Non-pigmented ciliary epithelial cell (primary cell): Measurements from ENCODE around the gene ENTHD1.

ENCODE experiments used
- DNase-seq: peaks from one replicate; pipeline ENCODE4 v3.0.0-alpha.2; 2010; ENCODE audit warnings: low read depth

Gene ENTHD1

DNA sequence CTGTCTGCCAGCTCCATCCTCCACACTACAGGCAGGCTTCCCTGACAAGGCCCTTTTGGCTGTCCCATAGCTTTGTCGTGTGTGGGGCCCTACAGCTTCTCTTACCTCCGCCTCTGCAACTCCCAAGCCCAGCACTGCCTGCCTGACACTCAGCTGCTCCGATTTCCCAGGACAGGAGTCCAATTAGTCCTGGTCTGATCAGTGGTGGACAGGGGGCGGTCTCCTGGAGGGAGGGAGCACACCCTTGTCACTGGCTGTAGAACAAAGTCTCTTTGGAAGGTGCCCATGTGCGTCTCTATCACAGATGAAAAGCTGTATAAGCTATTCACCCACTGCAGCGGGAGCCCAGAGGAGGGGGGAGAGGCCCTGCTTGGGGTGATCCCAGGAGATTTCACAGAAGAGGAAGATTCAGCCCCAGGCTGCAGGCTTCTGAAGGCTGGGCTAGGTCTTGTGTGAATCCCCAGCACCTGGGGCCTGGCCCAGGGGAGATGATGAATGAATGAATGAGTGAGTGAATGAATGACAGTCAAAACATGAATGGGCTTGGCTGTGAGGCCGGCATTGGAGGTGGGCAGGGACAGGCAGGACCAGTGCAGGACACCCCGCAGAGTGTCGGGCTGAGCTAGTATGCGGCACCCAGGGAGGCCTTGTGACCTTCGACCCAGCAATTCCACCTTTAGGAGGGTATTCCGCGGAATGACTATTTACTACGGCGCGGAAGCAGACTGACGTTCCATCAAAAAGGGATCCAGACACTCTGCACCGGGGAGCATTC lies 180.6 kb downstream of the ENTHD1 start:
- DNase-seq = no peak

DNA sequence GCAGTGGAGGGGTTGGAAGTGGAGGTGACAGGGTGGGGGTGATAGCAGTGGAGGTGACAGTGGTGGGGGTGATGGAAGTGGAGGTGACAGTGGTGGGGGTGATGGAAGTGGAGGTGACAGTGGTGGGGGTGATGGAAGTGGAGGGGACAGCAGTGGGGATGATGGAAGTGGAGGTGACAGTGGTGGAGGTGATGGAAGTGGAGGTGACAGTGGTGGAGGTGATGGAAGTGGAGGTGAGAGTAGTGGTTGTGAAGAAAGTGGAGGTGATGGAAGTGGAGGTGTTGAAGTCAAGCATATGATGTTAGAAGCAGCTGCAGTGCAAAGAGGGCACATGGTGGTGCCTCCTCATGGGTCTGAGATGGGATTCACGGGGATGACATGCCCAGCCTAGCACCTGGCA lies 181.5 kb downstream of the ENTHD1 start:
- no peak for DNase-seq

DNA sequence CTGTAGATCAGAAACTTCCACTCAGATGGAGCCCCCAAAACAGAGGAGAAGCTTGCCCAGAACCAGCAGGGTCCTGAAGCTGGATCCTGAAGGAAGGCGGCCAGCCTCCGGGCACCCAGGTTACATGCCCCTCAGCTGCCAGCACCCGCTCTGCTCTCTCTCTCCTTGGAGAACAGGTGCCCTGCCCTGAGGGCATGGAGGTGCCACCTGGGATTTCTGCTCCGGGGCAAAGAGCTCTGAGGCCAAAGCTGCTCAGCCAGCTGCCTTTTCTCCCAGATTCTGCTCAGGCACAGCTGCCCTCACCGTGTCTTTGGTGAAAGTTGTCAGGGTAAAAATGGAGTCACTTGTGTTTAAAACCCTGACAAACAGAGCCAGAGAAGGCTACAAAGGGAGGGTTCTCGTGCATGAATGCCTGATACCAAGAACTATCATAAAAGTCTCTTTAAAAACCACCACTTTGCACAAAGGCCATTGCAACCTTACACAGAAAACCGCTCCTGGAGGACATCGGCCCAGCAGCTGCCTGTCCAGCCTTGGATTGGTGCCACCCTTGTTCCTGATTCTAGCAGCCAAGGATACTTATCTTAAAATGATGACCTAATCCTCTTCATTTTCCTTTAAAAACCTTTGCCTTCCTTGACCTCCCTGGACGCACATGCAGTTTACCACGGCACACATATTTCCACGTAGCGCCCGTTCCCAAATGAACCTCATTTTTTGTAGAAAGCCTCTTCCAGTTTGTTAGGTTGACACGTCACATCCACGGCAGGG lies 183.0 kb downstream of the ENTHD1 start:
- DNase-seq = no peak

DNA sequence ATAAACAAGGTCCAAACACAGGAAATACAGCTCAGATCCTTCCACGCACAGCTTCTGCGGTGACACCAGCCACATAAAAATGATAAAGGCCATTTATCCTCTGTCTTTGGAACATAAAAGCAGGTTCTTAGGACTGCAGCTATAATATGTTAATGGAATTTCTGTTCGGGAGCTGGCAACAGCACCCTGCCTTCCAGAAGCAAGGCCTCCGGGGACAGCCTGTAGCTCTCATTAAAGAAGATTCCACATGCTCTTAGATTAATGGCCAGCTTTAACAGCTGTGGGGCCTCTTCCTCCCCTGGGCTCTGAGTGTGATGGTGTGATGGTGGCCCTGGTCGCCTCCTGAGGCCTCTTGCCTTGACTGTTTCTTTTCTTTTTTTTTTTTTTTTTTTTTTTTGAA lies 185.7 kb downstream of the ENTHD1 start:
- no peak for DNase-seq

DNA sequence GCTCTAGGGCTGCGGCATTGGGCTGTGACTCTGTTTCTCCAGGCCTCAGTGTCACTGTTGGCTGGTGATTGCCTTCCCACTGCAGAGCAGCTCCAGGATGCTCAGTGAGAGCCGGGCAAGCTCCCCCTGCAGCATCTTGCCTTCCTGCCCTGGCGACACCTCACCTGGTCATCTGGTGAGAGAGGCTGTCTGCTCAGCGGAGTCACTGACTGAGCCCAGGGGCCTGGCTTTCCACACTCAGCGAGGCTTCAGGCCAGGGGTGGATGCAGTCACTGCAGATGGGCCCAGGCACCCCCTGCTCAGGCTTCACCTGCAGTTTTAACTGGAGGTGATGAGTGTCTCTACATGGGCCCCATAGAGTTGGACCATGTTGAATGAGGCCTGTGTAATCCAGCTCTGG lies 186.2 kb downstream of the ENTHD1 start:
- DNase-seq = no peak

DNA sequence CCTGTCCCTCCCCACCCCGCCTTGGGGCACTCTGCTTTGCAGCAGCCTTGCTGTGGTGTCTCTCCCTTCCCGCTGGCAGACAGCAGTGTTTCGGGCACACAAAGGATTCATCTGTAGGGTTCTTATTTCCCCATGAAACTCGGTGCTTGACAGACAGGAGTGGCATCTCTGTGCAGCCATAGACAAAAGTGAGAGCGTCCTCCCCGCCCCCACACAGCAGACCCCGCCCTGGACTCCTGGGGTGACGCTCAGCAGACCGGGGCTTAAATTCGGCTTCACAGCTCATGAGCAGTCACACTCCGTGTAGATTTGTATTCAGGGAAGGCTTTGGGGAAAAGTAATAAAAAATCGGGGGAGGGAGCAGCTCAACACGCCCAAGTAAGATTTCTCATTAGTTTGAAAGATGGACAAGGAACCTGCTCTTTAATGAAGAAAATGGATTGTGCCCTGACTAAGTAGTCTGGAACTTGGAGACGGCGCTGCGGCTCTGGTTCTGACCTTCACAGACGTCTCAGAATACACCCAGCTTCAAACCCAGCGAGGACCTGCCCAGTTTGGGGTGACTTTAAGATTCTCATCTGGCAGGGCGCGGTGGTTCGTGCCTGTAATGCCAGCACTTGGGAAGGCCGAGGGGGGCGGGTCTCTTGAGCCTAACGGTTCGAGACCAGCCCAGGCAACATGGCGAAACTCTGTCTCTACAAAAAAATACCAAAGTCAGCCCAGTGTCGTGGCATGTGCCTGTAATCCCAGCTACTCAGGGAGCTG lies 187.0 kb downstream of the ENTHD1 start:
- DNase-seq = no peak

DNA sequence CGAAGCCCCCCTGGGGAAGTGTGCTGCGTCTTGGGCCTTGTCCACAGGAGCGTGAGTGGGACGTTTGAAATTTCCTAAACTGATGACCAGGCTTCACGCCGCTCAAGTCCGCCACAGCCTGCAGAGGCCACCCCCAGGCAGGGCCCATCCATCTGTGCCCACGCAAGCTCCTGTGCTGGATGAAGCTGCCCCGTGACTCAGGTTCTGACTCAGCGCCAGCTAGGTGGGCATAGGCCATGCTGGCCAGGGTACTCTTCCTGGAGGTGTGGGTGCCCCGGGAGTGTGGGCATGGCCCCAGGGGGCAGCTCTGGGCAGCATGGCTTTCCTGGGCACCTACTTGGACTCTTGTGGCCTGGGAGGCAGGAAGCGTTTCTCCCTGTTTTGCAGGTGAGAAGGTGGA lies 188.2 kb downstream of the ENTHD1 start:
- DNase-seq = no peak

DNA sequence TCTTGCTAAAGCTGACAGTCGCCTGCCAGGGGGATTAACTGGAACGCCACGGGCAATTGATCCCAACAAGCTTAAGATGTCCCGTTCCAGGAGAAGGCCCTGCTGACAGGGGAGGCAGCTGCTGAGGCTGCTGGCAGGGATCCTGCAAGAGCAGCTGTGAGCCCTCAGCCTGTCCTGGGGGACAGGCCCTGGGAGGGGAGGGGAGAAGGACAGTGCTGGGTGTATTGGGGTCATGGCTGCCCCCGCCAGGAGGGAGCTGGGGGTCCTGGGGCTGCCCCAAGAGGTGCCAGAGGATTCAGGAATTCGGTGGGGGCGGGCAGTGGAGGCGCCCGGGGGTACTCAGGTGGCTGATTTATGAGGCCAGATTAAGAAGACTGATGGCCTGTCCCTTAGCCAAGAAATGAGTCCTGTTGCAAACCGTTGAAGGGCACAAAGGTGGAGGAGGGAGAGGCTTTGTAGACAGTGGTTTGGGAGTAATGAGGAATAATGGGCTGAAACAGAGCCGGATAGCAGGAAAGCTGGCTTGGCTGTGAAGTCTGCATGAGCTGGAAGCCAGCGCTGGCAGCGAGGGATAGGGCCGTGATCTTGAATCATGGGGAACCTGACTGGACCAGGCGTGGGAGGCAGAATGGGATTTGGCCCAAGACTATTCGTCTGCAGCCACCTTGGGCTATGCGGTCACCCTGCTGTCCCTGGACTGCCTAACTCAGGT lies 189.5 kb downstream of the ENTHD1 start:
- DNase-seq = no peak

DNA sequence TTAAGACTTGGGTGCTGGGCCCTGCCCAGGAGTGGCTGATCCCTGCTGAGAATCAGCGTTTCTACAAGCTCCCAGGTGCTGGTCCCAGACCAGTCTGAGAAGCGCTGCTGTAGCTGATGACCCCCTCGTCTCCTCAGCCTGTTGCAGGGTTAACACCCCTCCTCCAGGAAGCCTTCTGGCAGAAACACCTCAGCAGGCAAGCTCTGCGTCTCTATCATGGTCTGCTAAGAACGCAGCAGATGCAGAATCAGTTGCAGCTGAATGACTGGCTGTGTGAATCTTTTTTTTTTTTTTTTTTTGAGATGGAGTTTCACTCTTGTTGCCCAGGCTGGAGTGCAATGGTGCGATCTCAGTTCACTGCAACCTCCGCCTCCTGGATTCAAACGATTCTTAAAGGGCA lies 190.5 kb downstream of the ENTHD1 start:
- DNase-seq = no peak

DNA sequence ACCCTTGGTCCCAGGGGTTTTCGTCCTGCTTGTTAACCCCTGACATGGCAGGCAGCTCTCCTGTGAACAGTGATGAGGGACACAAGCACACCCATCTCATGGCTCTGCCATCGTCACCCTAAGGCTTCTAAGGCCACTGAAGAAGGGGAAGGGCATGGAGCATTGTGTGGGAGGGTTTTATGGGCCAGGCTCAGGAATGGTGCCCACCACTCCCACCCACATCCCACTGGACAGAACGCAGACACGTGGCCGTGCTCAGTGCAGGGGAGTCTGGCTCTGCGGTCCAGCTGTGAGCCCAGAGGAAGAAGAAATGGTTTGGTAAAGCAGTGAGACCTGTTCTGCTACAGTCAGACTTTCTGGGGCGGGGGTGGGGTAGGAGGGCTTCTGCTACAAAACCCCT lies 193.0 kb downstream of the ENTHD1 start:
- no peak for DNase-seq

DNA sequence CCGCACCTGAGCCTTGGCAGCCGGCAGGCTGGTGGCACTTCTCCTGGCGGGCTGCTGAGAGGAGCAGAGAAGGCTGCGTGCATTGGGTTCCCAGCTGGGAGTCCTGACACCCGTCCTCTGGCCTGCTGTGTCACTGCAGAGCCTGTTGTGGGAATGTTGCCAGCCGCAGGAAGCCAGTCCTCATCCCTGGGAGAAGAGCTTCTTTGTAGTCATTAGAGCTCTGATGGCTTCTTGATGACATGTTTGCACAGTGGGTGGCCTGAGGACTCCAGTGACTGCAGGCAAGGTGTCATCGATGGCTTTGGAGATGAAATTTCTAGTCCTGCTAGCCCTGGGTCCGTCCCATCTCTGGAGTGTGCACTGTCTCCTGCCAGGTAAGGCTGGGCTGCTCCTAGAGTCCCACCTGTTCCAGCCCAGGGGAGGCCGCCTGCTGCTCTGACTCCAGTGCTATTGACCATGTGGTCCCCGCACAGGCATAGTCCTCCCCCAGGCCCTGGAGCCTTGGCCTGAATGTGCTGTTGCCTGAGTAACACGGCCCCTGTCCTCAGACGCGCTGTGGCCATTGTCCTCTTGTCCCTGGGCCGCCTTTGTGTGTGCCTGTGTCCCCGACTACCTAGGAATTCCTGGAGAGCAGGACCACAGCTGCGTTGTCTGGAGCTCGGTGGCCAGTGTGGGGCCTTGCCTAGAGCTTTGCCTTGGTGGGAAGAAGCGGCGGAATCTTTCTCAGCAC lies 193.8 kb downstream of the ENTHD1 start:
- DNase-seq = no peak

DNA sequence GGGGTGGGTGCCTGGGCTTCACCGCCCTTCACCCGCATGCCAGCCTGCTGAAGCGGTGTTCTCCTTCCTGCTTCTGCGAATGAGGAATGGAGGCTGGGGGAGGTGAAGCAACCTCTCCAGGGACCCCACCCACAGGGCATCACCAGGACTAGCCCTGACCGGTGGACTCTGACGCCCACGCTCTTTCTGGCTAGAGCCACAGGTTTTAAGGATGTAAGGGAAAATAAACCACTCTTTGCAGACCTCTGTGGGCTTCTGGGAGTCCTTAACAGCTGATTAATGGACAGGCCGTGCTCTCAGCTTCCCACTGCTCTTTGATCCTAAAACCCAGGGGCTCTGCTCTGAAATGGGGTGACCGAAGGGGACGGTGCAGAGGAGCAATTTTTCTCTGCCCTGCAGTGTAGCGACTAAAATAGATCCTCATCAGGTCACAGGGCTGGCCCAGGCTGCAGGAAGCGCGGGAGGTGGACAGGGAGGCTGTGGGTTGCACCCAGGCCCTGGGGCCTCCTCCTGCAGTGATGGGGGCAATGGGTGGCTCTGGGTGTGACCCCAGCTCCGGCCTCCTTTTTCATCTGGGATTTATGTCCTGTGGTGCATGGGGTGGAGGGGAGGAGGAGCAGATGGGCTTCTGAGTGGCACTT lies 195.7 kb downstream of the ENTHD1 start:
- no peak for DNase-seq

DNA sequence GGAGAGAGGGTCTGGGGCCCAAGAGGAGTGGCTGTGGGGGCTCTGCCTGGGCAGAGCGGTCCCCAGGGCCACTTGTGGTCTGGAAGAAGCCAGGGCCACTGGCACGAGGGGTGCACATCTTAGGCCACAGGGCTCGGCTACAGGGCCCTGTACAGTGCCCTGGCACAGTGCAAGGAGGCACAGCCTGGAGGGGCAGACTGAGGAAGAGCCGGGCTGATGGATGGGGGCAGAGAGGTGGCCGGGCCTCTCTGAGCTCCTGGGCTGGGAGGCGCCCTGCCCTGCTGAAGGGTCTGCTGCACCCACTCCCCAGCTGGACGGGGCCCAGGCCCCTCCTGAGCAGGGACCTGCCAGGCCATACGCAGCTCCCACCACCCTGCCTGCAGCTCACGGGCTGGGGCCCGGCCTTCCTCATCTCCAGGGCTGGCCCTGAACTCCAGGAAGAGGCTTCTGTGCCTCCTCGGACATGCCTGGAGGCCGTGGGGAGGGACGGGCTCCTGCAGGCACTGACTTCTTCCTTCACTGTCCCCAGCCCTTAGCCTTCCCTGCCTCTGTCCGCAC lies 199.5 kb downstream of the ENTHD1 start:
- DNase-seq = no peak
